Measurements from ENCODE around the gene ADGRB3.
A peak's percentile ranks its signal among the peaks of the same experiment; 100 is the strongest.

ADGRB3 gene

GRCh38 chr6:69007781-69008180 lies 372.7 kb downstream of the ADGRB3 start:
- no peak for DNase-seq

DNA sequence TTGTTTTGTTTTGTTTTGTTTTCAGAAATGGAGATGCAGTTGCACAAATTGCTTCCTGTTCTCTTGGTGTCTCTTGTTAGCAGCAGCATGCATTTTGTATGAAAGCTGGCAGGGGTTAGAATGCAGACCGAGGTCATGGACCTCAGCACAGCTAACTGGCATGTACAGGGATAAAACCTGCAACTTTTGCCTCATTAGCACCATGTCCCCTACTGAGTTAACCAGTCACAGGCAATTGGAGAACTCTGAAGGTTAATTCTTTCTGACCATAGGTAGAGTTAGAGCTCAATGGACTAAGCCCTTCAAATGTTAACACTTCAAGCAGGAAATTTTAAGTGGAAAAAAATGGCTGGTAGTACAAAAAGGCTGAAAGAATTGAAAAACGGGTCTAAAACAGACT lies 377.1 kb downstream of the ADGRB3 start:
- Histone ChIP-seq H3K79me2 (ENCODE audit: control insufficient read depth, insufficient read depth, low read length) (no peaks in the 10 kb centered on the region), H3K9ac (ENCODE audit: low read length) (no peak overlapping the region), H3K18ac (ENCODE audit: low read length) (no peak overlapping the region), H3K23ac (ENCODE audit: low read length) (no peak overlapping the region), H2BK120ac (ENCODE audit: low read depth, low read length) (no peak overlapping the region), H2BK15ac (replicated peaks; ENCODE audit: low read depth) (no peak overlapping the region), H2BK5ac (ENCODE audit: low read length) (no peak overlapping the region), H3K4me1 (ENCODE audit: control insufficient read depth, low read depth, low read length) (no peaks in the 10 kb centered on the region), H2AK5ac (ENCODE audit: low read length) (no peak overlapping the region), H3K56ac (ENCODE audit: low read length) (no peak overlapping the region), H3K27ac (ENCODE audit: low read depth, low read length) (no peak overlapping the region), H4K8ac (ENCODE audit: low read depth, low read length) (no peak overlapping the region), H3K79me1 (ENCODE audit: low read length) (no peaks in the 10 kb centered on the region), H3K27me3 (ENCODE audit: insufficient read depth, low read length, poor library complexity) (no peaks in the 10 kb centered on the region), H3K36me3 (ENCODE audit: control insufficient read depth, insufficient read depth, low read length) (no peaks in the 10 kb centered on the region), H3K4ac (ENCODE audit: low read depth, low read length) (no peak overlapping the region), H3K4me3 (ENCODE audit: low read length) (no peak overlapping the region), H3K4me2 (ENCODE audit: low read length) (no peak overlapping the region), H4K5ac (ENCODE audit: low read length) (no peak overlapping the region)
- WGBS (ENCODE audit: extremely low coverage, insufficient coverage, low lambda C conversion rate), result no CpG with 5 or more reads among the region's 2 CpGs
- no peak for DNase-seq

More at GRCh38 chr6:69007781-69008180, 372.7 kb downstream of the ADGRB3 start:
- no peaks in the 10 kb centered on the region for H3K27me3 ChIP-seq (ENCODE audit: insufficient read depth, low read length, poor library complexity)
- no peaks in the 10 kb centered on the region for H3K79me1 ChIP-seq (ENCODE audit: low read length)
- H2BK120ac ChIP-seq (ENCODE audit: low read depth, low read length), result no peak overlapping the region
- H3K79me2 ChIP-seq (ENCODE audit: control insufficient read depth, insufficient read depth, low read length), result no peaks in the 10 kb centered on the region
- no peak overlapping the region for H2AK5ac ChIP-seq (ENCODE audit: low read length)
- no peaks in the 10 kb centered on the region for H3K36me3 ChIP-seq (ENCODE audit: control insufficient read depth, insufficient read depth, low read length)
- WGBS (ENCODE audit: extremely low coverage, insufficient coverage, low lambda C conversion rate), result no CpG with 5 or more reads among the region's 3 CpGs
- H3K4me1 ChIP-seq (ENCODE audit: control insufficient read depth, low read depth, low read length), result no peaks in the 10 kb centered on the region
- no peak overlapping the region for H4K5ac ChIP-seq (ENCODE audit: low read length)
- H3K4ac ChIP-seq (ENCODE audit: low read depth, low read length), result no peak overlapping the region
- H4K8ac ChIP-seq (ENCODE audit: low read depth, low read length), result no peak overlapping the region
- H2BK15ac ChIP-seq (replicated peaks; ENCODE audit: low read depth), result no peak overlapping the region
- no peak overlapping the region for H3K56ac ChIP-seq (ENCODE audit: low read length)
- no peak overlapping the region for H2BK5ac ChIP-seq (ENCODE audit: low read length)
- H3K4me3 ChIP-seq (ENCODE audit: low read length), result no peak overlapping the region
- no peak overlapping the region for H3K23ac ChIP-seq (ENCODE audit: low read length)
- no peak overlapping the region for H3K27ac ChIP-seq (ENCODE audit: low read depth, low read length)
- no peak overlapping the region for H3K18ac ChIP-seq (ENCODE audit: low read length)
- no peak overlapping the region for H3K4me2 ChIP-seq (ENCODE audit: low read length)
- H3K9ac ChIP-seq (ENCODE audit: low read length), result no peak overlapping the region

GRCh38 chr6:69012876-69013275 lies 377.8 kb downstream of the ADGRB3 start:
- Histone ChIP-seq H3K4me1 (ENCODE audit: control insufficient read depth, low read depth, low read length) (no peaks in the 10 kb centered on the region), H3K23ac (ENCODE audit: low read length) (no peak overlapping the region), H3K4ac (ENCODE audit: low read depth, low read length) (no peak overlapping the region), H3K18ac (ENCODE audit: low read length) (no peak overlapping the region), H3K4me3 (ENCODE audit: low read length) (no peak overlapping the region), H3K27me3 (ENCODE audit: insufficient read depth, low read length, poor library complexity) (no peaks in the 10 kb centered on the region), H2BK120ac (ENCODE audit: low read depth, low read length) (no peak overlapping the region), H2BK5ac (ENCODE audit: low read length) (no peak overlapping the region), H3K36me3 (ENCODE audit: control insufficient read depth, insufficient read depth, low read length) (no peaks in the 10 kb centered on the region), H2BK15ac (replicated peaks; ENCODE audit: low read depth) (no peak overlapping the region), H3K79me2 (ENCODE audit: control insufficient read depth, insufficient read depth, low read length) (no peaks in the 10 kb centered on the region), H3K4me2 (ENCODE audit: low read length) (no peak overlapping the region), H4K5ac (ENCODE audit: low read length) (no peak overlapping the region), H2AK5ac (ENCODE audit: low read length) (no peak overlapping the region), H3K56ac (ENCODE audit: low read length) (no peak overlapping the region), H3K27ac (ENCODE audit: low read depth, low read length) (no peak overlapping the region), H3K79me1 (ENCODE audit: low read length) (no peaks in the 10 kb centered on the region), H3K9ac (ENCODE audit: low read length) (no peak overlapping the region), H4K8ac (ENCODE audit: low read depth, low read length) (no peak overlapping the region)
- WGBS (ENCODE audit: extremely low coverage, insufficient coverage, low lambda C conversion rate), result no CpG with 5 or more reads among the region's 4 CpGs
- no peak for DNase-seq

DNA sequence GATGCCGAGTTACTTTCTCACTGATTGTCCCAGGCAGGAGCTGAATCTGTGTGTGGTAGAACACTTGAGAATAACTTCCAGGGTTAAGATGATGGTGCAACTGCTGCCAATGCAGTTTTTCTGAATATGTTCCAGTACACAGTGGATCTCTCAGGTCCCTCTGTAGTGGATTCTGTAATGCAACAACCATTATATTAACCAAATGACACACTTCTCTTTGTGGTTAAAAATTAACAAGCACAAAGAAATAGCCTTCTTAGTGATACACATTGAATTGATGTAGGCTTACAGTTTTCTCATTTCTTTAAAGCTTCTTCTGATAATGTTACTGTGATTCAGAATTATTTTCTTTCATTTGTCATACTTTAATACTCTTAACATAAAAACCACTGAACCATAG lies 383.8 kb downstream of the ADGRB3 start:
- H4K8ac ChIP-seq (ENCODE audit: low read depth, low read length), result no peak overlapping the region
- H2BK120ac ChIP-seq (ENCODE audit: low read depth, low read length), result no peak overlapping the region
- H3K4me1 ChIP-seq (ENCODE audit: control insufficient read depth, low read depth, low read length), result no peaks in the 10 kb centered on the region
- H2AK5ac ChIP-seq (ENCODE audit: low read length), result no peak overlapping the region
- no peaks in the 10 kb centered on the region for H3K36me3 ChIP-seq (ENCODE audit: control insufficient read depth, insufficient read depth, low read length)
- H4K5ac ChIP-seq (ENCODE audit: low read length), result no peak overlapping the region
- H3K23ac ChIP-seq (ENCODE audit: low read length), result no peak overlapping the region
- no peak overlapping the region for H2BK15ac ChIP-seq (replicated peaks; ENCODE audit: low read depth)
- no peak overlapping the region for H3K4me3 ChIP-seq (ENCODE audit: low read length)
- no peaks in the 10 kb centered on the region for H3K79me2 ChIP-seq (ENCODE audit: control insufficient read depth, insufficient read depth, low read length)
- H3K56ac ChIP-seq (ENCODE audit: low read length), result no peak overlapping the region
- no CpG with 5 or more reads among the region's 1 CpG for WGBS (ENCODE audit: extremely low coverage, insufficient coverage, low lambda C conversion rate)
- H3K18ac ChIP-seq (ENCODE audit: low read length), result no peak overlapping the region
- H3K27ac ChIP-seq (ENCODE audit: low read depth, low read length), result no peak overlapping the region
- H3K27me3 ChIP-seq (ENCODE audit: insufficient read depth, low read length, poor library complexity), result no peaks in the 10 kb centered on the region
- H3K4me2 ChIP-seq (ENCODE audit: low read length), result no peak overlapping the region
- no peaks in the 10 kb centered on the region for H3K79me1 ChIP-seq (ENCODE audit: low read length)
- no peak overlapping the region for H3K9ac ChIP-seq (ENCODE audit: low read length)
- H2BK5ac ChIP-seq (ENCODE audit: low read length), result no peak overlapping the region
- DNase-seq, result no peak
- H3K4ac ChIP-seq (ENCODE audit: low read depth, low read length), result no peak overlapping the region

DNA sequence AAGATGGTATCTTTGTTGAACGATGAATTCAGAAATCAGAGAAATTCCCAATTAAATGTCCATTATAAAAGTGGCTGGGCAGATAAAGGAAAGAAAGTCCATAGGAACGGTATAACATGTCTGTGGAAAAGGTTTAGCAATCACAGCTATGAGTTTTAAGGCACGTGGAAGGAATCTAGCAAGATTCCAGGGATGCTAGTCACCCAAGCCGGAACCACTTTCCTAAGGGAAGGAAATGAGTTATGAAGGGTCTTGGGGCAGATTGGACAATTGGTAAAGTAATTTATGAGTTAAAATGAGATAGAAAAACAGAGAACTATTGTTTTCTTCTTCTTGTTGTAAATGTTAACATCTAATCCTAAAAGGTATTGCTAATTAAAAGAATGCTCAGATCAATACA lies 384.8 kb downstream of the ADGRB3 start:
- no CpG with 5 or more reads among the region's 4 CpGs for WGBS (ENCODE audit: extremely low coverage, insufficient coverage, low lambda C conversion rate)
- no peak overlapping the region for H3K4me3 ChIP-seq (ENCODE audit: low read length)
- peak; percentile 34 for DNase-seq

GRCh38 chr6:69022993-69023392 lies 387.9 kb downstream of the ADGRB3 start:
- DNase-seq, result no peak
- WGBS (ENCODE audit: extremely low coverage, insufficient coverage, low lambda C conversion rate), result no CpG with 5 or more reads among the region's 1 CpG
- Histone ChIP-seq H4K5ac (ENCODE audit: low read length) (no peak overlapping the region), H3K23ac (ENCODE audit: low read length) (no peak overlapping the region), H3K27me3 (ENCODE audit: insufficient read depth, low read length, poor library complexity) (no peaks in the 10 kb centered on the region), H3K79me1 (ENCODE audit: low read length) (no peaks in the 10 kb centered on the region), H2BK120ac (ENCODE audit: low read depth, low read length) (no peak overlapping the region), H3K36me3 (ENCODE audit: control insufficient read depth, insufficient read depth, low read length) (no peaks in the 10 kb centered on the region), H3K79me2 (ENCODE audit: control insufficient read depth, insufficient read depth, low read length) (no peaks in the 10 kb centered on the region), H3K9ac (ENCODE audit: low read length) (no peak overlapping the region), H2BK15ac (replicated peaks; ENCODE audit: low read depth) (no peak overlapping the region), H3K18ac (ENCODE audit: low read length) (no peak overlapping the region), H3K4me1 (ENCODE audit: control insufficient read depth, low read depth, low read length) (no peaks in the 10 kb centered on the region), H3K56ac (ENCODE audit: low read length) (no peak overlapping the region), H3K4me2 (ENCODE audit: low read length) (no peak overlapping the region), H3K27ac (ENCODE audit: low read depth, low read length) (no peak overlapping the region), H3K4ac (ENCODE audit: low read depth, low read length) (no peak overlapping the region), H4K8ac (ENCODE audit: low read depth, low read length) (no peak overlapping the region), H2BK5ac (ENCODE audit: low read length) (no peak overlapping the region), H2AK5ac (ENCODE audit: low read length) (no peak overlapping the region), H3K4me3 (ENCODE audit: low read length) (no peak overlapping the region)

More for the DNA sequence above, 384.8 kb downstream of the ADGRB3 start:
- Histone ChIP-seq H3K9ac (ENCODE audit: low read length) (no peak overlapping the region), H3K4me1 (ENCODE audit: control insufficient read depth, low read depth, low read length) (no peaks in the 10 kb centered on the region), H3K23ac (ENCODE audit: low read length) (no peak overlapping the region), H3K79me1 (ENCODE audit: low read length) (no peaks in the 10 kb centered on the region), H3K27ac (ENCODE audit: low read depth, low read length) (no peak overlapping the region), H3K4me2 (ENCODE audit: low read length) (no peak overlapping the region), H3K4ac (ENCODE audit: low read depth, low read length) (no peak overlapping the region), H4K8ac (ENCODE audit: low read depth, low read length) (no peak overlapping the region), H3K79me2 (ENCODE audit: control insufficient read depth, insufficient read depth, low read length) (no peaks in the 10 kb centered on the region), H2BK15ac (replicated peaks; ENCODE audit: low read depth) (no peak overlapping the region), H3K36me3 (ENCODE audit: control insufficient read depth, insufficient read depth, low read length) (no peaks in the 10 kb centered on the region), H3K18ac (ENCODE audit: low read length) (no peak overlapping the region), H3K27me3 (ENCODE audit: insufficient read depth, low read length, poor library complexity) (no peaks in the 10 kb centered on the region), H2BK120ac (ENCODE audit: low read depth, low read length) (no peak overlapping the region), H3K56ac (ENCODE audit: low read length) (no peak overlapping the region), H2BK5ac (ENCODE audit: low read length) (no peak overlapping the region), H2AK5ac (ENCODE audit: low read length) (no peak overlapping the region), H4K5ac (ENCODE audit: low read length) (no peak overlapping the region)
